ENCODE results near the gene ENOX2. TPM values are rescaled to one million over a fixed set of nuclear protein-coding genes. Genes with fewer than 3 reads are reported as not detected.

Gene ENOX2
- polyA plus RNA-seq, 1 donor (not counting 4 experiments of a cell fraction or from before 2014, with no cell fraction given), result 24.5 TPM

GRCh38 chrX:130896026-130896425 lies 7.0 kb downstream of the ENOX2 start:
- H3K4me3 ChIP-seq (ENCODE audit: control insufficient read depth in 2 of 3, extremely low read depth in 1 of 3, insufficient read depth in 2 of 3, low read depth in 1 of 3, low read length in 3 of 3), result no peak overlapping the region
- H2AFZ ChIP-seq (ENCODE audit: control insufficient read depth, low read length), result no peak overlapping the region
- no peak overlapping the region for H3K27ac ChIP-seq (ENCODE audit: control insufficient read depth, insufficient read depth, low read length)
- no peaks in the 10 kb centered on the region for H3K79me2 ChIP-seq (ENCODE audit: control insufficient read depth, insufficient read depth, low read length)
- no peaks in the 10 kb centered on the region for H3K9me3 ChIP-seq (ENCODE audit: control insufficient read depth, low read depth, low read length)
- dilution Hi-C loops (cut with MboI; ENCODE audit: extremely low pct_ligation_motif_present, low sequenced_read_pairs), result no loop called here
- no peak for FAIRE-seq
- H3K9ac ChIP-seq (ENCODE audit: control insufficient read depth, extremely low read depth, insufficient read depth, low read length), result no peak overlapping the region
- no peaks in the 10 kb centered on the region for H3K36me3 ChIP-seq (ENCODE audit: control insufficient read depth in 2 of 2, extremely low read depth in 1 of 2, insufficient read depth in 2 of 2, low read length in 2 of 2)
- no peak for TF ChIP-seq CTCF (optimal IDR thresholded peaks at IDR 0.05 in 1 of 3, IDR thresholded peaks at IDR 0.05 in 1 of 3, conservative IDR thresholded peaks at IDR 0.05 in 1 of 3; ENCODE audit: extremely low read depth in 1 of 3, insufficient read depth in 2 of 3, low read length in 3 of 3)
- no peak for TF ChIP-seq EZH2 (IDR thresholded peaks at IDR 0.05; ENCODE audit: low read length)
- no peak overlapping the region for H3K4me2 ChIP-seq (ENCODE audit: control insufficient read depth, extremely low read depth, insufficient read depth, low read depth, low read length)
- H4K20me1 ChIP-seq (ENCODE audit: control insufficient read depth, extremely low read depth, insufficient read depth, low read length), result no peaks in the 10 kb centered on the region
- H3K27me3 ChIP-seq (ENCODE audit: control insufficient read depth, extremely low read depth, insufficient read depth, low read length), result no peaks in the 10 kb centered on the region
- H3K4me1 ChIP-seq (ENCODE audit: control insufficient read depth, extremely low read depth, insufficient read depth, low read length), result no peaks in the 10 kb centered on the region
- DNase-seq (ENCODE audit: low read depth, low spot score), result no peak
- H3K9me1 ChIP-seq (ENCODE audit: control insufficient read depth, extremely low read depth, insufficient read depth, low read length), result no peaks in the 10 kb centered on the region

GRCh38 chrX:130895299-130895698 lies 7.7 kb downstream of the ENOX2 start:
- H3K4me3 ChIP-seq (ENCODE audit: control insufficient read depth in 2 of 3, extremely low read depth in 1 of 3, insufficient read depth in 2 of 3, low read depth in 1 of 3, low read length in 3 of 3), result no peak overlapping the region
- DNase-seq (ENCODE audit: low read depth, low spot score) (no peak), FAIRE-seq (no peak)
- no peak overlapping the region for H3K27ac ChIP-seq (ENCODE audit: control insufficient read depth, insufficient read depth, low read length)
- H3K36me3 ChIP-seq (ENCODE audit: control insufficient read depth in 2 of 2, extremely low read depth in 1 of 2, insufficient read depth in 2 of 2, low read length in 2 of 2), result no peaks in the 10 kb centered on the region
- no peaks in the 10 kb centered on the region for H3K9me1 ChIP-seq (ENCODE audit: control insufficient read depth, extremely low read depth, insufficient read depth, low read length)
- dilution Hi-C loops (cut with MboI; ENCODE audit: extremely low pct_ligation_motif_present, low sequenced_read_pairs), result no loop called here
- H3K27me3 ChIP-seq (ENCODE audit: control insufficient read depth, extremely low read depth, insufficient read depth, low read length), result no peaks in the 10 kb centered on the region
- no peak for TF ChIP-seq CTCF (optimal IDR thresholded peaks at IDR 0.05 in 1 of 3, IDR thresholded peaks at IDR 0.05 in 1 of 3, conservative IDR thresholded peaks at IDR 0.05 in 1 of 3; ENCODE audit: extremely low read depth in 1 of 3, insufficient read depth in 2 of 3, low read length in 3 of 3)
- TF ChIP-seq EZH2 (IDR thresholded peaks at IDR 0.05; ENCODE audit: low read length), result no peak
- no peaks in the 10 kb centered on the region for H4K20me1 ChIP-seq (ENCODE audit: control insufficient read depth, extremely low read depth, insufficient read depth, low read length)
- H3K9ac ChIP-seq (ENCODE audit: control insufficient read depth, extremely low read depth, insufficient read depth, low read length), result no peak overlapping the region
- H3K4me2 ChIP-seq (ENCODE audit: control insufficient read depth, extremely low read depth, insufficient read depth, low read depth, low read length), result no peak overlapping the region
- H3K4me1 ChIP-seq (ENCODE audit: control insufficient read depth, extremely low read depth, insufficient read depth, low read length), result no peaks in the 10 kb centered on the region
- H2AFZ ChIP-seq (ENCODE audit: control insufficient read depth, low read length), result no peak overlapping the region
- H3K79me2 ChIP-seq (ENCODE audit: control insufficient read depth, insufficient read depth, low read length), result no peaks in the 10 kb centered on the region
- H3K9me3 ChIP-seq (ENCODE audit: control insufficient read depth, low read depth, low read length), result no peaks in the 10 kb centered on the region
